ENCODE measurements around the gene NOTCH2. TPM values are rescaled to one million over a fixed set of nuclear protein-coding genes. Genes with fewer than 3 reads are reported as not detected.

NOTCH2 gene
- total RNA-seq, 5 donors from 2014 or later (not counting 1 experiment from before 2014, with no cell fraction given): 66.4 to 88.5 (median 77.8) TPM

DNA sequence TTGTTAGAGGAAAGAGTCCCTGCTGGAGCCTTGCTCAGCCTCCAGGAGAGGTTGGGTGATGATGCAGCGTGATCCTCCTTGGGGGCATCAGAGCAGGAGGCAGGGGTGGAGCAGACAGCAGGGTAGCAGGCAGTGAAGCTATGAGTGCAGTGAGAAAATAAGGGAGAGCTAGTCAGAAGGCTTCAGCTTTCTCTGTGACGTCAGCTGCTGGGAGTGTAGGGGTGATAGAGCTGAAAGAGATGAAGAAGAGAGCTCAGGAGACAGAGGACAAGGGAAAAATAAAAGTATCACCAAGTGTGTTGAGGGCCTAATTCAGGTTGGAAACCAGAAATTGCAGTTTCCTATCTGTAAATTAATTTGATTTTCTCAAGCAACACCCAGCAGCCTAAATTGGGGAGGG, 170.9 kb downstream of the NOTCH2 start:
- peaks cover 12 to 13% of the 10 kb centered on the region in 2 donors for H3K27me3 Mint-ChIP-seq
- Histone ChIP-seq H3K4me3 (ENCODE audit: control insufficient read depth in 1 of 2, extremely low read depth in 1 of 2, low read length in 1 of 2) (no peak overlapping the region), H3K9me3 (no peaks in the 10 kb centered on the region), H3K27me3 (replicated peaks in 1 of 2; ENCODE audit: control insufficient read depth in 2 of 2, extremely low read depth in 1 of 2, insufficient read depth in 2 of 2, low read length in 1 of 2) (peaks cover 0 to 5% of the 10 kb centered on the region in 2 experiments), H3K4me1 (ENCODE audit: control insufficient read depth in 1 of 2, extremely low read depth in 1 of 2, insufficient read depth in 2 of 2, low read length in 2 of 2) (no peaks in the 10 kb centered on the region), H3K36me3 (ENCODE audit: control insufficient read depth in 2 of 2, extremely low read depth in 1 of 2, insufficient read depth in 1 of 2, low read length in 1 of 2) (no peaks in the 10 kb centered on the region), H3K27ac (ENCODE audit: low read length) (no peak overlapping the region)
- CTCF ChIA-PET: no interaction called here
- 85% methylated on average over 2 of the region's 2 CpGs for WGBS (ENCODE audit: insufficient coverage)
- peaks cover 5 to 7% (median 5%) of the 10 kb centered on the region in 3 donors for H3K4me1 Mint-ChIP-seq
- no peak overlapping the region for H3K4me3 Mint-ChIP-seq
- ATAC-seq (replicated peaks in 1 of 4) (no peak), DNase-seq (no peak)
- H3K27ac Mint-ChIP-seq: no peak overlapping the region
- no peaks in the 10 kb centered on the region for H3K36me3 Mint-ChIP-seq
- POLR2A ChIA-PET: no interaction called here
- H3K9me3 Mint-ChIP-seq: no peaks in the 10 kb centered on the region

DNA sequence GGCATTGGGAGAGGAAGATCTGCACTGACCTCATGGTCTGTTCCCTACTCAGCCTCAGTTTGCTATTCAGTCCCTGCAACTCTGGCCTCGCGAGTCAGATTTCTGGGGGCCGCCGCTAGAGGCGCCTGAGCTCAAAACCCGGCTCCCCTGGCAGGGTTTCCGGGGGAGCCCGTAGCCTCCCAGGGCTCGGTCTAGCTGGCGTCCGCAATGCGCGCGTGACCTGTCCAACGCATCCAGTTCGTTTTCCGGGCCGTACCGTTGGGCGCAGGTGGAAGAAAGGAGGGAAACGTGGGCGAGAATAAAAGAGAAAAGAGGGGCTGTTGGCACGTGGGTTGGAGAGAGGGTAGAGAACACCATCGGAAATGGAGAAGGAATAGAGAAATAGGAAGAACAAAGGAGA, 173.2 kb downstream of the NOTCH2 start, which contains the start of gene ADAM30:
ADAM30 (minus strand) TSS at position 213 of the 400 bp plus-strand sequence; CDS start at position 34, 179 bp downstream.
- POLR2A ChIA-PET: no interaction called here
- H3K36me3 Mint-ChIP-seq: no peaks in the 10 kb centered on the region
- Histone ChIP-seq H3K4me3 (ENCODE audit: control insufficient read depth in 1 of 2, extremely low read depth in 1 of 2, low read length in 1 of 2) (no peak within 1 kb of the TSS), H3K27me3 (replicated peaks in 1 of 2; ENCODE audit: control insufficient read depth in 2 of 2, extremely low read depth in 1 of 2, insufficient read depth in 2 of 2, low read length in 1 of 2) (peaks cover 0 to 5% of the 10 kb centered on the region in 2 experiments), H3K9me3 (no peaks in the 10 kb centered on the region), H3K27ac (ENCODE audit: low read length) (no peak within 1 kb of the TSS), H3K4me1 (ENCODE audit: control insufficient read depth in 1 of 2, extremely low read depth in 1 of 2, insufficient read depth in 2 of 2, low read length in 2 of 2) (no peaks in the 10 kb centered on the region), H3K36me3 (ENCODE audit: control insufficient read depth in 2 of 2, extremely low read depth in 1 of 2, insufficient read depth in 1 of 2, low read length in 1 of 2) (no peaks in the 10 kb centered on the region)
- peaks cover 9 to 14% (median 13%) of the 10 kb centered on the region in 3 donors for H3K4me1 Mint-ChIP-seq
- CTCF ChIA-PET: interaction anchor here in 1 of 2 donors (1.0 kb wide), 1 partner anchor 10 kb away, joined by 4 read pairs; no protein-coding TSS in a partner anchor
- H3K9me3 Mint-ChIP-seq: no peaks in the 10 kb centered on the region
- DNase-seq (no peak), ATAC-seq (replicated peaks in 1 of 4) (no peak)
- H3K4me3 Mint-ChIP-seq: no peak within 1 kb of the TSS
- no peak within 1 kb of the TSS for H3K27ac Mint-ChIP-seq
- H3K27me3 Mint-ChIP-seq: peaks cover 8 to 13% of the 10 kb centered on the region in 2 donors
- WGBS (ENCODE audit: insufficient coverage): 82% methylated on average over 24 of the region's 24 CpGs

DNA sequence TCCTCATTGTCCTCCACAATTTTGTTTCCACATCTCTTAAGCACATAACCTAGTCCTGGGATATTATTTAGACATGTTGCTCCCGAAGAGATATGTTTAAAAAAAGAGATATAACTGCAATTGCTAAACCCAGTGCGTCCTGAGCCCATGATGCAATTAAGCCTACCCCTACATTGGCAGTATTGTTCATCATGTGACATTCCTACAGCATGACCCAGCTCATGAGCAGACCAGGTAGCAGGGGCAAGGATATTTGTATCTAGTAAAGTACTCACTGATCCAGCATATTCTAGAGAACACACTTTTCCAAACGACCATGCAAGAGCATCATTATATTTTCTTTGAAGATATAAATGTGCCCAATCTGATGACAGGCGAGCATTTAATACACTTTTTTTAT, 174.4 kb downstream of the NOTCH2 start:
- no peak overlapping the region for H3K27ac ChIP-seq (ENCODE audit: low read length)
- POLR2A ChIA-PET: no interaction called here
- H3K4me3 ChIP-seq (ENCODE audit: control insufficient read depth in 1 of 2, extremely low read depth in 1 of 2, low read length in 1 of 2): no peak overlapping the region
- H3K4me1 ChIP-seq (ENCODE audit: control insufficient read depth in 1 of 2, extremely low read depth in 1 of 2, insufficient read depth in 2 of 2, low read length in 2 of 2): no peaks in the 10 kb centered on the region
- Mint-ChIP-seq H3K4me3 (no peak overlapping the region), H3K27me3 (peaks cover 8 to 13% of the 10 kb centered on the region in 2 donors), H3K36me3 (no peaks in the 10 kb centered on the region), H3K9me3 (no peaks in the 10 kb centered on the region), H3K4me1 (peaks cover 9 to 14% (median 13%) of the 10 kb centered on the region in 3 donors), H3K27ac (no peak overlapping the region)
- CTCF ChIA-PET: no interaction called here
- H3K36me3 ChIP-seq (ENCODE audit: control insufficient read depth in 2 of 2, extremely low read depth in 1 of 2, insufficient read depth in 1 of 2, low read length in 1 of 2): no peaks in the 10 kb centered on the region
- no peak for ATAC-seq (replicated peaks in 1 of 4)
- no CpG with 5 or more reads among the region's 4 CpGs for WGBS (ENCODE audit: insufficient coverage)
- no peaks in the 10 kb centered on the region for H3K9me3 ChIP-seq
- DNase-seq: no peak
- H3K27me3 ChIP-seq (replicated peaks in 1 of 2; ENCODE audit: control insufficient read depth in 2 of 2, extremely low read depth in 1 of 2, insufficient read depth in 2 of 2, low read length in 1 of 2): peaks cover 0 to 5% of the 10 kb centered on the region in 2 experiments

DNA sequence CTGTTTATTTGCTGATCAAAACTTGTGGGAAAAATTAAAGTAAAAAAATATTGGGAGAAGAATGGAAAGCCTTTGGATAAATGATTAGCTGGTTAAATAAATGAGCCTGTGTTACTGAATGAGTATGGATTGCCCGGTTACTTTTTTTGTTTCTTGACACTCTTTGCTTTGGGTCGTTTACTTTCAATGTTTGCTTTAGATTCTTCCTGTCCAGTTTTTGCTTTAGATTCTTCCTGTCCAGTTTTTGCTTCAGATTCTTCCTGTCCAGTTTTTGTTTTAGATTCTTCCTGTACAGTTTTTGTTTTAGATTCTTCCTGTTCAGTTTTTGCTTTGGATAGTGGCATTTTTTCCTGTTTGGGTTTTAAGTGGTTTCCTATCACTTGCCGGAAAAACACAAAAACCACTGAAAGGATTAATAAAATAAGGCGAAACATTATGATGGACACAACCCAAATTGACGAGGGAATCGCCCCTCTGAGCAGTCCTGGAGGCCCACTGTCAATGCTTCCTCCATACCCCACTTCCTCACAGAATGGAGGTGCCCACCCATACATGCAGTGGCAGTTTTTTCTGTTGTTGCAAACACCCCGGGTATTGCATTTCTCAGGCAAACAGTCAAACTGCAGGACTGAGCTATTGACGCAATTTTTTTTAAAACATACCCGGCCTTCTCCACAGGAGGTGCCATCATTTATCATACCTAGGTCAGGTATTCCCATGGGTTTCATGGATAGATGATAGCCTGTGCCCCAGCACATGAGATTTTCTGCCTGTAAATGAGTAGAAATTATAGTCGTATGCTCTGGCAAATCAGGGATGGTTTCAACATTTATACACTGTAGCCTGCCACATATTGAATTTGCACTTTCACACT, 175.4 kb downstream of the NOTCH2 start:
- Mint-ChIP-seq H3K4me1 (peaks cover 9 to 14% (median 13%) of the 10 kb centered on the region in 3 donors), H3K27ac (no peak overlapping the region), H3K4me3 (no peak overlapping the region), H3K27me3 (peaks cover 8 to 13% of the 10 kb centered on the region in 2 donors), H3K36me3 (no peaks in the 10 kb centered on the region), H3K9me3 (peaks cover 0 to under 1% (median 0%) of the 10 kb centered on the region in 3 donors)
- WGBS (ENCODE audit: insufficient coverage): 72% methylated on average over 7 of the region's 10 CpGs
- H3K27me3 ChIP-seq (replicated peaks in 1 of 2; ENCODE audit: control insufficient read depth in 2 of 2, extremely low read depth in 1 of 2, insufficient read depth in 2 of 2, low read length in 1 of 2): peaks cover 0 to 5% of the 10 kb centered on the region in 2 experiments
- POLR2A ChIA-PET: no interaction called here
- H3K27ac ChIP-seq (ENCODE audit: low read length): no peak overlapping the region
- no peak overlapping the region for H3K4me3 ChIP-seq (ENCODE audit: control insufficient read depth in 1 of 2, extremely low read depth in 1 of 2, low read length in 1 of 2)
- H3K36me3 ChIP-seq (ENCODE audit: control insufficient read depth in 2 of 2, extremely low read depth in 1 of 2, insufficient read depth in 1 of 2, low read length in 1 of 2): no peaks in the 10 kb centered on the region
- DNase-seq (no peak), ATAC-seq (replicated peaks in 1 of 4) (no peak)
- CTCF ChIA-PET: no interaction called here
- no peaks in the 10 kb centered on the region for H3K4me1 ChIP-seq (ENCODE audit: control insufficient read depth in 1 of 2, extremely low read depth in 1 of 2, insufficient read depth in 2 of 2, low read length in 2 of 2)
- H3K9me3 ChIP-seq: no peaks in the 10 kb centered on the region

DNA sequence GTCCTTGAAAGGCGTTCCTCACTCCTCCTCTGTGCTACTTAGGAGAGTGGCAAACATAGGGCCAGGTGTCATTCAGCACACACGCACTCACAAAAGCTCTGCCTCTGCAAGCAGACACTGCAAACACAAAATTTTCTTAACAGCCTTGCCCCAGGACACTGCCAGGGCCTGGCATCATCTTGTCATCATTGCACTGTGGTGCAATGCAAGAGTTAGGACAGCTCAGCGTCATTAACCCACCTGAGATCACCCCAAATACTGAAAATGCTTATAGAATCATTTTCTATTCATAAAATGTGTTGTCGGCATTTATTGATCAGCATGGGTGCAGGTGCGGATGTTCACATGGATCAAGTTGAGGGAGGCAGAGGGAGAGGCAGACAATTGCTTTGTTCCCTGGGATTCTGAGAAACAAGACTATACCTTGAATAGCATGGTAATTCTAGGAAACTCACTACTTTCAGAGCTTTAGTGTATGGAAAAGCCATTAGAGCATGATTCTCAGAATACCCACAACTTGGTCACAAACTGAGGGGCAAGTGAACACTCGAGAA, 176.1 kb downstream of the NOTCH2 start:
- no peaks in the 10 kb centered on the region for H3K9me3 ChIP-seq
- POLR2A ChIA-PET: no interaction called here
- Mint-ChIP-seq H3K4me3 (no peak overlapping the region), H3K27me3 (peaks cover 13 to 16% of the 10 kb centered on the region in 2 donors), H3K36me3 (no peaks in the 10 kb centered on the region), H3K9me3 (peaks cover 0 to 8% (median 5%) of the 10 kb centered on the region in 3 donors), H3K4me1 (peaks cover 9 to 14% (median 13%) of the 10 kb centered on the region in 3 donors), H3K27ac (no peak overlapping the region)
- 0% methylated on average over 1 of the region's 6 CpGs for WGBS (ENCODE audit: insufficient coverage)
- H3K4me1 ChIP-seq (ENCODE audit: control insufficient read depth in 1 of 2, extremely low read depth in 1 of 2, insufficient read depth in 2 of 2, low read length in 2 of 2): no peaks in the 10 kb centered on the region
- CTCF ChIA-PET: no interaction called here
- H3K4me3 ChIP-seq (ENCODE audit: control insufficient read depth in 1 of 2, extremely low read depth in 1 of 2, low read length in 1 of 2): no peak overlapping the region
- no peaks in the 10 kb centered on the region for H3K36me3 ChIP-seq (ENCODE audit: control insufficient read depth in 2 of 2, extremely low read depth in 1 of 2, insufficient read depth in 1 of 2, low read length in 1 of 2)
- no peak for ATAC-seq (replicated peaks in 1 of 4)
- no peak overlapping the region for H3K27ac ChIP-seq (ENCODE audit: low read length)
- no peak for DNase-seq
- peaks cover 0 to 5% of the 10 kb centered on the region in 2 experiments for H3K27me3 ChIP-seq (replicated peaks in 1 of 2; ENCODE audit: control insufficient read depth in 2 of 2, extremely low read depth in 1 of 2, insufficient read depth in 2 of 2, low read length in 1 of 2)

DNA sequence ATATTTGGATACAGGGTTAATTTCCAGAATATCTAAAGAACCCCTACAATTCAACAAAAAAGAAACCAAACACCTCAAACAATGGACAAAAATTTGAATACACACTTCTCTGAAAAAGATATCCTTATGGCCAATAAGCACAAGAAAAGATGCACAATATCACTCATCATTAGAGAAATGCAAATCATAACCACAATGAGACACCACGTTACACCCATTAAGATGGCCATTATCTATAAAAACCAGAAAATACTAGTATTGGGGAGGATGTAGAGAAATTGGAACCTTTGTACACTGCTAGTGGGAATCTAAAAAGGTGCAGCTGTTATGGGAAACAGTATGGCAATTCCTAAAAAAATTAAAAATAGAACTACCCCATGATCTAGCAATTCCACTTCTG, 178.1 kb downstream of the NOTCH2 start:
- Mint-ChIP-seq H3K4me1 (peaks cover 9 to 14% (median 13%) of the 10 kb centered on the region in 3 donors), H3K4me3 (no peak overlapping the region), H3K27ac (no peak overlapping the region), H3K27me3 (peaks cover 13 to 17% of the 10 kb centered on the region in 2 donors), H3K36me3 (no peaks in the 10 kb centered on the region), H3K9me3 (peaks cover 3 to 13% (median 8%) of the 10 kb centered on the region in 3 donors)
- Histone ChIP-seq H3K27ac (ENCODE audit: low read length) (no peak overlapping the region), H3K36me3 (ENCODE audit: control insufficient read depth in 2 of 2, extremely low read depth in 1 of 2, insufficient read depth in 1 of 2, low read length in 1 of 2) (no peaks in the 10 kb centered on the region), H3K9me3 (no peaks in the 10 kb centered on the region), H3K4me3 (ENCODE audit: control insufficient read depth in 1 of 2, extremely low read depth in 1 of 2, low read length in 1 of 2) (no peak overlapping the region), H3K4me1 (ENCODE audit: control insufficient read depth in 1 of 2, extremely low read depth in 1 of 2, insufficient read depth in 2 of 2, low read length in 2 of 2) (no peaks in the 10 kb centered on the region), H3K27me3 (replicated peaks in 1 of 2; ENCODE audit: control insufficient read depth in 2 of 2, extremely low read depth in 1 of 2, insufficient read depth in 2 of 2, low read length in 1 of 2) (peaks cover 0 to 5% of the 10 kb centered on the region in 2 experiments)
- DNase-seq (no peak), ATAC-seq (replicated peaks in 1 of 4) (no peak)
- CTCF ChIA-PET: no interaction called here
- POLR2A ChIA-PET: no interaction called here
- WGBS (ENCODE audit: insufficient coverage): no CpG with 5 or more reads among the region's 1 CpG
